Measurements from ENCODE around the gene TRERF1. TPM values are rescaled to one million over a fixed set of nuclear protein-coding genes. Genes with fewer than 3 reads are reported as not detected.
A peak's percentile ranks its signal among the peaks of the same experiment; 100 is the strongest.

The TRERF1 gene
- total RNA-seq, 1 donor = 6.5 TPM

GRCh38 chr6:42264852-42265390, 186.8 kb downstream of the TRERF1 start:
- no peak for TF ChIP-seq CTCF (IDR thresholded peaks at IDR 0.05; ENCODE audit: insufficient read depth, low read depth, low read length)
- DNase-seq (ENCODE audit: low read depth) = no peak
- no peak overlapping the region for H3K4me3 ChIP-seq (ENCODE audit: low read depth, low read length)

GRCh38 chr6:42264162-42264851, 187.4 kb downstream of the TRERF1 start:
- DNase-seq (ENCODE audit: low read depth) = no peak
- no peak for TF ChIP-seq CTCF (IDR thresholded peaks at IDR 0.05; ENCODE audit: insufficient read depth, low read depth, low read length)
- H3K4me3 ChIP-seq (ENCODE audit: low read depth, low read length) = no peak overlapping the region

GRCh38 chr6:42263165-42263728, 188.5 kb downstream of the TRERF1 start:
- TF ChIP-seq CTCF (IDR thresholded peaks at IDR 0.05; ENCODE audit: insufficient read depth, low read depth, low read length) = no peak
- H3K4me3 ChIP-seq (ENCODE audit: low read depth, low read length) = no peak overlapping the region
- DNase-seq (ENCODE audit: low read depth) = no peak

- H3K4me3 ChIP-seq (ENCODE audit: low read depth, low read length) = no peak overlapping the region
- DNase-seq (ENCODE audit: low read depth) = peak; percentile 59
- peak; percentile 61 for TF ChIP-seq CTCF (IDR thresholded peaks at IDR 0.05; ENCODE audit: insufficient read depth, low read depth, low read length)
Observed at GRCh38 chr6:42260972-42261371, 190.8 kb downstream of the TRERF1 start.

GRCh38 chr6:42260396-42260888, 191.3 kb downstream of the TRERF1 start:
- H3K4me3 ChIP-seq (ENCODE audit: low read depth, low read length) = no peak overlapping the region
- no peak for TF ChIP-seq CTCF (IDR thresholded peaks at IDR 0.05; ENCODE audit: insufficient read depth, low read depth, low read length)
- peak; percentile 50 for DNase-seq (ENCODE audit: low read depth)

GRCh38 chr6:42259841-42260395, 191.8 kb downstream of the TRERF1 start:
- H3K4me3 ChIP-seq (ENCODE audit: low read depth, low read length) = no peak overlapping the region
- DNase-seq (ENCODE audit: low read depth) = no peak
- no peak for TF ChIP-seq CTCF (IDR thresholded peaks at IDR 0.05; ENCODE audit: insufficient read depth, low read depth, low read length)
